Measurements from ENCODE around the gene HHAT.

HHAT gene

DNA sequence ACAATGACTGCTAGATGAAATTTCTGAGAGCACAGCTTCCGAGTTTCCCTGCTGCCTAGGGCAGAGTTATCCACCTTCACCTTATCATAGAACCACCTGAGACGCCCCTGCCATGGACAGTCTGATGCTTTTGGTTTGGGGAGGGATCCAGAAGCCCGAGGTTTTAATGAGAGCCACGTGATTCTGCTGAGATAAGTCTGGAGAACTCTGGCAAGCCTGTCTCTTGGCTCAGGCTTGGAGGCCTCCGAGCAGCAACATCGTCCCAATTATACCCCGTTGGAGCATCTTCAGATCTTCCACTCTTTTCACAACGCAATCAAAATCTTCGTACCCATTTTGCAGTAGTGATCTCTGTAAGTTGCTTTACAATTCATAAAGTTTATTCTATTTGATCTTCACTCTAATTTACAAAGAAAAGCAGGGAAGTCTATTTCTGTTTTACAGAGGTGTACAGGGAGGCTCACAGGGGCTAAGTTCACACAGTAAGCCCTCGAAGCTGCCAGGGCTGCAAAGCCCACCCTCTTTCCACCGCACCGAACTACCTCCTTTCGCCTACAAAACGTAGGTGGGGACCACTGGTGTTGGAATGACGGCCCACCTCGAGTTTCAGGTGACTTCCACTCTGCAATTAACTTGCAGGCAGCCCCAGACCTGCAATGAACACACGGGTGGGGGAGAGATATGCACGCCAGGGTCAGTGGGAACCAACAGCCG lies 513 bp upstream of the HHAT start:
- peak overlapping the region; percentile 91 for H3K27ac Mint-ChIP-seq
- no peak for DNase-seq (ENCODE audit: low spot score in 2 of 2)
- H3K4me1 Mint-ChIP-seq: peaks cover 33% of the 10 kb centered on the region
- H3K9me3 Mint-ChIP-seq: peaks cover 4% of the 10 kb centered on the region
- H3K36me3 Mint-ChIP-seq: peaks cover 2% of the 10 kb centered on the region
- no peaks in the 10 kb centered on the region for H3K27me3 Mint-ChIP-seq
- H3K4me3 Mint-ChIP-seq: peak overlapping the region; percentile 94
- ATAC-seq (ENCODE audit: low read depth): no peak

DNA sequence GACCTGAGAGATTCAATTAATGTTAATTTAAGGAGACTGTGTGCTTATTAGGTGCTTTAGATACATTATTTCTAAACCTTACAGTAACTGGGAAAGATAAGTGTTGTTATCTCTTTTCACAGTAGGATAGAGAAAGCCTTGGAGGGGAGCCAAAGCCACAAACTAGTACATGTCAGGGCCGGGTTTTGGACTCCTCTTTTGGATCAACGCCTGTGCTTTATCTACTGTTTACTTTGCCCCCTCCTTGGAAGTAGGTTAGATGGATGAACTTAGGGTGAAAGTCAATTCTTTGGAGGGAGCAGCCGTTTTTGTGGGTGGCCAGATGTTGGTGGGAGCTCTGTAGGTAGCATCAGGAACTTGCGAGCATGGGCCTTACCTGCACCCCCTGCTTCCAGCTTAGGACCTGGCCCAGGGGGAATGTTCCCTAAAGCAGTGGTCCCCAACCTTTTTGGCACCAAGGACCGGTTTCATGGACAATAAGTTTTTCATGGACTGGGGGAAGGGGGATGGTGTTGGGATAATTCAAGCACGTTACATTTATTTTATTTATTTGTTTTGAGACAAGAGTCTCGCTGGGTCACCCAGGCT lies 1.7 kb downstream of the HHAT start:
- peaks cover under 1% of the 10 kb centered on the region for H3K36me3 Mint-ChIP-seq
- no peaks in the 10 kb centered on the region for H3K27me3 Mint-ChIP-seq
- peak overlapping the region; percentile 94 for H3K4me3 Mint-ChIP-seq
- peak overlapping the region; percentile 91 for H3K27ac Mint-ChIP-seq
- peaks cover 30% of the 10 kb centered on the region for H3K4me1 Mint-ChIP-seq
- no peak for DNase-seq (ENCODE audit: low spot score in 2 of 2)
- H3K9me3 Mint-ChIP-seq: peaks cover under 1% of the 10 kb centered on the region
- no peak for ATAC-seq (ENCODE audit: low read depth)

DNA sequence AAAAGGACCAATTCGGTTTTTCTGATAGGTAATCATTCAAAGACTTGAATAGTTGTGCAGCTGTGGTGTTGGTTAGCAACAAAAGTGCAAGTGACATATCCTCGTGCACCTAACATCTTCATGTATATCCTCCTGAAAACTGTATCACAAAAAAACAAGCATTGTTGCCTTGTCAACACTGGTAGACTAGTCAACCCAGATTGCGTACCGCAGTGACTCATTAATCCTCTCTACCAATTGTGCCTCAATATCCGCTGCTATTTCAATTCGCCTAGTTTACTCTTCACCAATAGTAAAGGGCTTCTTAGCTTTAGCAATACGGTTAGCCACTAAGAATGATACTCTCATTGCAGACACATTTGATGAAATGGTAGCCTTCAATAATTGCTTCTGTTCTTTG lies 3.5 kb downstream of the HHAT start:
- Mint-ChIP-seq H3K4me1 (peaks cover 34% of the 10 kb centered on the region), H3K27ac (peak overlapping the region; percentile 90), H3K36me3 (no peaks in the 10 kb centered on the region)

DNA sequence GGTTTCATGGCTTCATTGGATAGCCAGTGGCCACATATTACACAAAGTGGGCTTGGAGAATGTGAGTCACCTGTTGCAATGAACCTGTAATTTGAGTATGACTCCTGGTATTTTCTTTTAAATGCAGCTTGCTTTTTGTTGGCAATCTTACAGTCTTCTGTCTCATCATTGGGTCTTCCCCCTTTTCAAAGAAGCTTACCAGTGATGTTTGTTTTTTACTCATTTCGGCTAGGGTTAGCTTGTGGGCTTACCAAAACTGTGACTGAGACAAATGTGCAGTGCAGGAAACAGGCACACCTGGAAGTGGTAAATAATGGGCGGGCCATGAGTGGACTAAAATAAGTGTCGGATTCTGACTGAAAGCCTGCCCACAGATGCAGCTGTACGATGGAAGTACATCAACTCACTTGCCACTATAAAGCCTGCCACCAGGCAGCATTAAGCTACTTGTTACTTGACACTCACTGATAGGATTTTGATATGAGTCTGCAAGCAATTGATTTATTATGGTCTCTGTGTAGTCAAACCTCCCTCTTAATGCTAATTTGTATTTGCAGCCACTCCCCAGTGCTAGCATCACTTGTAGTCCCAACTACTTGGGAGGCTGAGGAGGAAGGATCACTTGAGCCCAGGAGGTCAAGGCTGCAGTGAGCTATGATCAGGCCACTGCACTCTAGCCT lies 4.2 kb downstream of the HHAT start:
- peak; percentile 68 for ATAC-seq (ENCODE audit: low read depth)
- Mint-ChIP-seq H3K4me1 (peaks cover 34% of the 10 kb centered on the region), H3K36me3 (no peaks in the 10 kb centered on the region), H3K4me3 (peak overlapping the region; percentile 51), H3K9me3 (no peaks in the 10 kb centered on the region), H3K27me3 (no peaks in the 10 kb centered on the region), H3K27ac (peak overlapping the region; percentile 90)
- DNase-seq (ENCODE audit: low spot score in 2 of 2): peak in 1 of 2 donors; percentile 42

More for the DNA sequence above, 3.5 kb downstream of the HHAT start:
- ATAC-seq (ENCODE audit: low read depth): peak; percentile 11
- Mint-ChIP-seq H3K4me3 (peak overlapping the region; percentile 51), H3K27me3 (no peaks in the 10 kb centered on the region), H3K9me3 (no peaks in the 10 kb centered on the region)
- DNase-seq (ENCODE audit: low spot score in 2 of 2): no peak

DNA sequence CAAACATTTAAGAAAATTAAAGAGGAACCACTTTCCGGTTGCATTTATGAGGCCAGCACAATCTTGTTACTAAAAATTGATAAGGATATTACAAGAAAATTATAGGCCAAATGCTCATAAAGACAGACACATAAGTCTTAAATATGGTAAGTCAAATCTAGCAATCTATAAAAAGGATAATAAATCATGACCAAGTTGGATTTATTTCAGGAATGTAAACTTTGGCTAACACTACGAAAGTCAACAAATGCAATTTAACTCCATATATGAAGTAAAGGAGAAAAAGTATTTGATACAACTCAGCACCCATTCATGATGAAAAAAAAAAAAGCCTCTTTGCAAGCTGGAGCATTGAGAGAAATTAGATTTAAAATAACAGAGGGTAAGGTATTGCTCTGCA lies 6.3 kb downstream of the HHAT start:
- H3K27me3 Mint-ChIP-seq: no peaks in the 10 kb centered on the region
- no peaks in the 10 kb centered on the region for H3K9me3 Mint-ChIP-seq
- peaks cover 24% of the 10 kb centered on the region for H3K4me1 Mint-ChIP-seq
- no peaks in the 10 kb centered on the region for H3K36me3 Mint-ChIP-seq
- no peak overlapping the region for H3K27ac Mint-ChIP-seq
- DNase-seq (ENCODE audit: low spot score in 2 of 2) (no peak), ATAC-seq (ENCODE audit: low read depth) (no peak)
- no peak overlapping the region for H3K4me3 Mint-ChIP-seq

DNA sequence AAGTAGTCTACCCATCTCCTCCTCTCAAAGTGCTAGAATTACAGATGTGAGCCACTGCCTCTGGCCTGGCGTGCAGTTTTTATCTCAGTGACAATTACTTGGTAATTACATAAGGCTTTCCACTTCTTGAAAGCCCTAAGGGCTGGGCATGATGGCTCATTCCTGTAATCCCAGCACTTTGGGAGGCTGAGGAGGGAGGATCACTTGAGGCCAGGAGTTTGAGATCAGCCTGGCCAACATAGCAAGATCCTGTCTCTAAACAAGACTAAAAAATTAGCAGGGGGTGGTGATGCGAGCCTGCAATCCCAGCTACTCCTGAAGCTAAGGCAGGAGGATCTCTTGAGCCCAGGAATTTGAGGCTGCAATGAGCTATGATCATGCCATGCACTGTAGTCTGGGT lies 7.7 kb downstream of the HHAT start:
- no peak overlapping the region for H3K4me3 Mint-ChIP-seq
- H3K9me3 Mint-ChIP-seq: no peaks in the 10 kb centered on the region
- H3K27me3 Mint-ChIP-seq: no peaks in the 10 kb centered on the region
- ATAC-seq (ENCODE audit: low read depth) (no peak), DNase-seq (ENCODE audit: low spot score in 2 of 2) (no peak)
- no peaks in the 10 kb centered on the region for H3K36me3 Mint-ChIP-seq
- H3K4me1 Mint-ChIP-seq: peaks cover 27% of the 10 kb centered on the region
- no peak overlapping the region for H3K27ac Mint-ChIP-seq

DNA sequence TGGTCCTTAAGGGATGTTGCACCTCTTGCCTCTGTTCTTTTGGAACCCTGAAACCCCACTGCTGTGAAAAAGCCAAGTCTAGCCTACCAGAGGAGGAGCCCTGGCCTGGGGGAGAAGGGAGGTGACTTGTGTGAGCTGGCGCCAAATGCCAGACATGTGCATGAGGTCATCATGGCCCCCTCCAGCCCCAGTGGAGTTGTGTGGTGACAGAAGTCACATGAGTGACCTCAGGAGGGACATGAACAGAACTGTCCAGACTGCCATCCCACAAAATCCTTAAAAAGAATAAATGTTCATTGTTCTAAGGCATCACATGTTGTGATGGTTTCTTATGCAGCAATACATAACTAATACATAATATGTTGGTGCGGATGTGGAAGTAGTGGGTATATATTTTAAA lies 10.8 kb downstream of the HHAT start:
- DNase-seq (ENCODE audit: low spot score in 2 of 2) (no peak), ATAC-seq (ENCODE audit: low read depth) (no peak)
- Mint-ChIP-seq H3K27ac (no peak overlapping the region), H3K36me3 (no peaks in the 10 kb centered on the region), H3K4me1 (peaks cover 16% of the 10 kb centered on the region), H3K9me3 (no peaks in the 10 kb centered on the region), H3K27me3 (no peaks in the 10 kb centered on the region), H3K4me3 (no peak overlapping the region)

DNA sequence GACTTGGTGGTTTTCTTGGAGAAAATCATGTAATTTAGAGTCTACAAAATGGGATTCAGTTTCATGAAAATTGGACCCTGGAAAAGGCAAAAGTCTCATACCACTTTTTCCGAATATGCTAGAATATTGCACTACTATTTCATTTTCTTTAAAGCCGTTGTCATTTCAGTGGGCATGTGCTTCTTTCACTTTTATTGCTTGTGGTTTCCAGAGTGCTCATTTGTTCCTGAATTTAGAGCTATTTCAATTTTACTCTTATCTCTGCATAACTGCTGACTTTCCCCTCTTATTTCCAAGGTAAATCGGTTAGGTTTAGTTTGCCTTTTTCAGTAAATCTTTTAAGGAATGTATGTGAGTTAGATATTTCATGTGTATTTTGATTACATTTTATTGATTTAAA lies 11.6 kb downstream of the HHAT start:
- Mint-ChIP-seq H3K36me3 (no peaks in the 10 kb centered on the region), H3K4me3 (peak overlapping the region; percentile 38)
- no peak for ATAC-seq (ENCODE audit: low read depth)

DNA sequence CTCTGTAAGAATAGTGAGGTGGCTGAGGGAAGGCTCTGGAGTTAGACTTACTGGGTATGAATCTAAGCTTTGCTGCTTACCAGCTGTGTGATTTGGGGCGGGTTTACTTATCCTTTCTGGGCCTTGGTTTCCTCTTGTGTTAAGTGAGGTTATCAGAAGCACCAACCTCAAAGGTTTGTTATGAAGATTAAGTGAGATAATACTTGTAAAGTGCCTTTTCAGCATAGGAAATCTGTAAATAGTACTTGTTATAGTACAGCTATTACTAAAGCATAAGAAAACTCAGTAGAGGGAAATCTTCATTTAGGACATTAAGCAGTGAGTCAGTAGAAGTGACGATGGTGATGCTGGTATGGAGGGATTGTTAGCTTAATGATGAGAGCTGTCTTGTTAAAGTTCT lies 12.1 kb downstream of the HHAT start:
- Mint-ChIP-seq H3K36me3 (no peaks in the 10 kb centered on the region), H3K27me3 (no peaks in the 10 kb centered on the region), H3K9me3 (no peaks in the 10 kb centered on the region), H3K27ac (no peak overlapping the region), H3K4me1 (peaks cover 12% of the 10 kb centered on the region), H3K4me3 (no peak overlapping the region)
- ATAC-seq (ENCODE audit: low read depth) (no peak), DNase-seq (ENCODE audit: low spot score in 2 of 2) (no peak)

More for the DNA sequence above, 11.6 kb downstream of the HHAT start:
- H3K4me1 Mint-ChIP-seq: peaks cover 16% of the 10 kb centered on the region
- no peak for DNase-seq (ENCODE audit: low spot score in 2 of 2)
- no peaks in the 10 kb centered on the region for H3K9me3 Mint-ChIP-seq
- H3K27ac Mint-ChIP-seq: no peak overlapping the region
- H3K27me3 Mint-ChIP-seq: no peaks in the 10 kb centered on the region

DNA sequence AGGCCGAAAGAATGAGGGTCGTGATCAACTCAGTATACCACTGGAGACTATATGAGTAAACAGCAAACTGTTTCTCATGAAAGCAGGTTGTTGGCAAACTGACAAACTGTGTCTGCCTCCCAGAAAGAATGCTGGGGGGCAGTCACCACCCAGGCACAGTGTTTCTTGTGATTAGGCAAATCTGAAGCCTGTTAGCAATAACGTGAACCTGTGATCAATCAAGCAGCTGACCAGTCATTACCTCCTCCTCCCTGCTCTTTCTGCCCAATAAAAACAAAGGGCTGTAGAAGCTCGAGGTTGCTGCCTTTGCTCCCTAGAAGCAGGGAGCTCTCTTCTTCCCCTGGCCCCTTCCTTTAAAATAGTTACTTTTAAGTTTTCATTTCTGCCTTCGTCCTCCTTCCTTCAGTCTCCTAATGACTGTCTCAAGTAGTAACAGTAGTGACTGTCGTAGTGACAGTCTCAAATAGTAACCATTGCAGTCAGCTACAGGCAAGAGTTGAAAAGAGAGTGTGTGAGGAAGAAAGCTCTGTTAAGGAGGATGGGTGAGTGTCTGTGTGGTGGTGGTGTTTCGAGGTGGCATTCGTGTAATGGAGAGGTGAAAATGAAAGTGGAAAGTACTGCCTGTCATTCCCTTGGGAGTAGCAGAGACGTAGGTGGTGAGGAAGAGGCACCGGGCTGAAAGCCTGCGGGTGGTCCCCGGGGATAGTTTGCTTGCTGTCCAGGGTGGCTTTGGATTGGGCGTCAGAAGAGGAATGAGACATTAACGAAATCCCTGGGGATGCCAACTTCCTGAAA lies 14.5 kb downstream of the HHAT start:
- Mint-ChIP-seq H3K36me3 (no peaks in the 10 kb centered on the region), H3K4me3 (no peak overlapping the region), H3K9me3 (no peaks in the 10 kb centered on the region), H3K27ac (no peak overlapping the region), H3K4me1 (peaks cover 12% of the 10 kb centered on the region), H3K27me3 (no peaks in the 10 kb centered on the region)
- DNase-seq (ENCODE audit: low spot score in 2 of 2) (peak; percentile 61 to 77), ATAC-seq (ENCODE audit: low read depth) (peak; percentile 88)

DNA sequence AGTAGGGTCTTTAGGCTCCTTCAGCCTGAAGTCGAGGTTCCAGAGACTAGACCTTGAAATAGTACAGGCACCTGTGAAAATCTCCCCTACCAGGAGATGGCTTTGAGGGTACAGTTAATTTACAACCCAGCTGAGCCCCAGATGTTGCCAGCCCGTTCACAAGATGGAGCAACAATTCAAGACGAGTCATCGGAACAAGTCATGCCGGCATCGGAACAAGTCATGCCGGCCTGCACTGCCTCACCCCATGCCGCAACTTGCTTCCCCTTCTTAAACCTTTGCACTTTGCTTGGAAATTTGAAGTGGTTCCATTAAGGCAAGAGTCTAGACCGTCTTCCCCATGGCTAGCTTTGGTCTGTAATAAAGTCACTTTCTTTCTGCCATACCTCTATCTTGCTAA lies 16.0 kb downstream of the HHAT start:
- Mint-ChIP-seq H3K4me3 (no peak overlapping the region), H3K27ac (no peak overlapping the region), H3K27me3 (no peaks in the 10 kb centered on the region), H3K36me3 (peaks cover 9% of the 10 kb centered on the region), H3K4me1 (peaks cover 12% of the 10 kb centered on the region), H3K9me3 (no peaks in the 10 kb centered on the region)
- ATAC-seq (ENCODE audit: low read depth) (no peak), DNase-seq (ENCODE audit: low spot score in 2 of 2) (no peak)

DNA sequence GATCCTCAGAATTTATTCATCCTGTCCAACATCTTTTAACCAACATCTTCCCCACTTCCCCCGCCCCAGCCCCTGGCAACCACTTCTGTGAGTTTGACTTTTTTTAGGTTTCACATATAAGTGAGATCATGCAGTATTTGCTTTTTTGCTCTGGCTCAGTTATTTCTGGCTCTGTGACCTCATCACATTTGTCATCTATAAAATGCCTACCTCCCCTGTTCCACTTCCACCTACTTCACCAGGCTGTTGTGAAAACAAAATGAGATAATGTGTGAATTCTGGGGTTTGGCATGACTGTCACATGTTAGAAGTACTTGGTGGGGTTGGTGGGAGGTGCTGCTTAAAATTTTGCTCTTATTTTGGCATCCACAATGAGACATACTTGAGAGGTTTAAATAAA lies 18.4 kb downstream of the HHAT start:
- Mint-ChIP-seq H3K9me3 (no peaks in the 10 kb centered on the region), H3K27ac (peak overlapping the region; percentile 87), H3K27me3 (no peaks in the 10 kb centered on the region), H3K36me3 (peaks cover 16% of the 10 kb centered on the region), H3K4me3 (no peak overlapping the region), H3K4me1 (peaks cover 6% of the 10 kb centered on the region)
- DNase-seq (ENCODE audit: low spot score in 2 of 2): no peak
- no peak for ATAC-seq (ENCODE audit: low read depth)

DNA sequence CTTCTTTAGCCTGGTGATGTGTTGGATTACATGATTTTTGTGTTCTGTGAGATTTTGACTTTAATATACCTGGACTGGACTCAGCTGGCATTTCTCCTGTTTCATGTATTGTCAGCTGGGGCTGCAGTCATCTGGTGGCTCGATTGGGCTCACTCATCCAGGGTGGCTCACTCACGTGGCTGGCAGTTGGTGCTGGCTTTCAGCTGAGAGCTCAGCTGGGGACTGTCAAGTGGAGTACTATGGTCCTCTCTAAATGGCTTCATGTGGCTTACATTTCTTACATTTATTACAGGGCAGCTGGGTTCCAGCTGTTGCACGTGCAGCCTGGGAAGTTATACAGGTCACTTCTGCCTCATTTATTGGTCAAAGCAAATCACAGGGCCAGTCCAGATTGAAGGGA lies 22.8 kb downstream of the HHAT start:
- Mint-ChIP-seq H3K4me3 (no peak overlapping the region), H3K9me3 (no peaks in the 10 kb centered on the region), H3K27me3 (no peaks in the 10 kb centered on the region), H3K36me3 (peaks cover 23% of the 10 kb centered on the region), H3K27ac (peak overlapping the region; percentile 10), H3K4me1 (peaks cover 6% of the 10 kb centered on the region)
- no peak for DNase-seq (ENCODE audit: low spot score in 2 of 2)
- ATAC-seq (ENCODE audit: low read depth): no peak

DNA sequence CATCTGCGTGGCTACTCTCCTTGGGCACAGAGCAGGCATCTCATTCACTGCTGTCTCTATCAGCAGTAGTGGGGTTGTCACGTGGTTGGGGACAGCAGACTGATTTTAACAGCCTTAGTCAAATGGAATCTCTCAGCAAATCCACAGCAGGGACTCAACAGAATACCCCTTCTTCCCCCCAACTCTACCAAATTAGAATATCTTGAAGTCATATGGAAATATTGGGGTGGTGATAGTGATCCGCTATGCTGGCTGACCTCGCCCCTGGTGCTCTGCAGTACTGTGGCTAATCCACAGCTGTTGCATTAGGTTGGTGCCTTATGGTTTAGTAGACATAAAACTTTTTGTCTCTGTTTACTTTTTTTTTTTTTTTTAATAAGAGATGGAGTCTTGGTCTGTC lies 23.9 kb downstream of the HHAT start:
- peaks cover 28% of the 10 kb centered on the region for H3K36me3 Mint-ChIP-seq
- no peak for ATAC-seq (ENCODE audit: low read depth)
- no peak overlapping the region for H3K27ac Mint-ChIP-seq
- no peaks in the 10 kb centered on the region for H3K27me3 Mint-ChIP-seq
- no peak overlapping the region for H3K4me3 Mint-ChIP-seq
- H3K9me3 Mint-ChIP-seq: no peaks in the 10 kb centered on the region
- no peak for DNase-seq (ENCODE audit: low spot score in 2 of 2)
- H3K4me1 Mint-ChIP-seq: peaks cover 6% of the 10 kb centered on the region

Data from memory B cell (primary cell).